Stimulated activated CD4-positive, alpha-beta T cell treated with anti-CD3 and anti-CD28 coated beads, Interleukin-12 subunit alpha, Interleukin-12 subunit beta, amount 100 ng/mL, for 4 hours (primary cell): Measurements from ENCODE around the gene REC114.
"Not testable (repeated sequence)": the region's sequence is repeated elsewhere in the genome, so short reads cannot be mapped to it uniquely, and the experiment has no call there.

Source experiments
- DNase-seq: peaks from one replicate; pipeline ENCODE4 v3.0.0-alpha.2; 2020

REC114 gene

GRCh38 chr15:73457334-73457733 is 14.4 kb downstream of the REC114 start:
- DNase-seq: no peak

- no peak for DNase-seq
Observed at GRCh38 chr15:73460662-73461061, 17.7 kb downstream of the REC114 start.

GRCh38 chr15:73464602-73465001 is 21.6 kb downstream of the REC114 start:
- DNase-seq: no peak

GRCh38 chr15:73467758-73468157 is 24.8 kb downstream of the REC114 start:
- DNase-seq: no peak

GRCh38 chr15:73474785-73475184 is 31.8 kb downstream of the REC114 start:
- DNase-seq: no peak

GRCh38 chr15:73476704-73477216 is 33.8 kb downstream of the REC114 start:
- DNase-seq: no peak

- DNase-seq: no peak
Observed at GRCh38 chr15:73480050-73480449, 37.1 kb downstream of the REC114 start.

- no peak for DNase-seq
Observed at GRCh38 chr15:73482166-73482565, 39.2 kb downstream of the REC114 start.

GRCh38 chr15:73483053-73483452 is 40.1 kb downstream of the REC114 start:
- DNase-seq: no peak

- no peak for DNase-seq
Observed at GRCh38 chr15:73485372-73485771, 42.4 kb downstream of the REC114 start.

- DNase-seq: not testable (repeated sequence)
Observed at GRCh38 chr15:73485885-73486284, 42.9 kb downstream of the REC114 start.

- DNase-seq: no peak
Observed at GRCh38 chr15:73488698-73489097, 45.7 kb downstream of the REC114 start.

GRCh38 chr15:73493922-73494321 is 51.0 kb downstream of the REC114 start:
- no peak for DNase-seq

GRCh38 chr15:73495181-73495580 is 52.2 kb downstream of the REC114 start:
- no peak for DNase-seq

- DNase-seq: no peak
Observed at GRCh38 chr15:73500696-73501095, 57.7 kb downstream of the REC114 start.

- no peak for DNase-seq
Observed at GRCh38 chr15:73504885-73505284, 61.9 kb downstream of the REC114 start.

- no peak for DNase-seq
Observed at GRCh38 chr15:73515527-73515926, 72.6 kb downstream of the REC114 start.

- no peak for DNase-seq
Observed at GRCh38 chr15:73517566-73517965, 74.6 kb downstream of the REC114 start.

GRCh38 chr15:73518180-73518862 is 75.4 kb downstream of the REC114 start:
- no peak for DNase-seq

GRCh38 chr15:73518876-73519733 is 76.1 kb downstream of the REC114 start:
- no peak for DNase-seq

- no peak for DNase-seq
Observed at GRCh38 chr15:73522011-73522410, 79.0 kb downstream of the REC114 start.

GRCh38 chr15:73524919-73525318 is 82.0 kb downstream of the REC114 start:
- DNase-seq: no peak

GRCh38 chr15:73527598-73527997 is 84.6 kb downstream of the REC114 start:
- DNase-seq: no peak

GRCh38 chr15:73530649-73531048 is 87.7 kb downstream of the REC114 start:
- no peak for DNase-seq
